Ovary (tissue), 9 donors: ENCODE data around the gene TMC6. TPM values are rescaled to one million over a fixed set of nuclear protein-coding genes. Genes with fewer than 3 reads are reported as not detected.

Experiments used
- DNase-seq, 5 donors: peaks; one replicate each; pipeline ENCODE4 v3.0.0-alpha.2; 2019 to 2020
- H3K27ac ChIP-seq, 2 donors: fragments of 200-600 bp; one replicate each; pipeline versions ENCODE4 v1.5.1 to v1.8.0; 2019 to 2022
- H3K27me3 ChIP-seq: fragments of 200-600 bp; one replicate; pipeline ENCODE4 v1.8.0; 2022
- H3K36me3 ChIP-seq: fragments of 200-600 bp; sonication (generic); one replicate; pipeline ENCODE4 v1.5.1; 2019
- H3K4me1 ChIP-seq: one replicate; pipeline ENCODE4 v1.8.1; 2013; ENCODE audit warnings: mild to moderate bottlenecking, moderate library complexity; ENCODE audit not compliant: insufficient read depth
- H3K4me3 ChIP-seq: fragments of 200-600 bp; sonication (generic); one replicate; pipeline ENCODE4 v1.5.1; 2017
- H3K9me3 ChIP-seq, 2 donors: fragments of 200-600 bp in 1 of 2; sonication (generic) in 1 of 2; one replicate each; pipeline versions ENCODE4 v1.5.1 to v1.8.1; 2013 to 2019; ENCODE audit warnings: mild to moderate bottlenecking in 1 of 2, moderate library complexity in 1 of 2
- CTCF ChIP-seq, 3 donors: fragments of 450-650 bp in 2 of 3; fragments of 200-600 bp in 1 of 3; IDR thresholded peaks; one replicate each; pipeline versions ENCODE4 v1.5.1 to v1.8.0; 2016 to 2022; ENCODE audit warnings: antibody characterized with exemption in 3 of 3, mild to moderate bottlenecking in 1 of 3
- EP300 ChIP-seq: sonication (generic); formaldehyde crosslinking; IDR thresholded peaks from one replicate; pipeline ENCODE4 v1.6.1; 2017; ENCODE audit warnings: antibody characterized with exemption
- POLR2A ChIP-seq: fragments of 450-650 bp; IDR thresholded peaks from one replicate; pipeline ENCODE4 v1.6.1; 2017; ENCODE audit warnings: antibody characterized with exemption, mild to moderate bottlenecking, moderate library complexity
- WGBS, 3 donors: extraction: QIAGEN DNeasy Blood & Tissue Kit in 1 of 3; methylation state at CpG; one replicate each; pipeline versions ENCODE4 v1.1.5 to v1.1.7; 2013 to 2017; 5-methylcytosine and 5-hydroxymethylcytosine counted together
- intact Hi-C, 4 donors: fragments of 100-400 bp; cut with DNase I; formaldehyde crosslinking; loops; one replicate each; pipeline versions ENCODE4 v1.11.0 to v1.15.1; 2022 to 2023
- polyA plus RNA-seq, 2 donors: library from polyadenylated mRNA; stranded (reverse); fragments of 200-250 nt in 1 of 2; fragments of 350-450 nt in 1 of 2; fragmentation: Illumina TruSeq in 1 of 2; extraction: RNeasy Lipid Tissue Mini Kit (QIAGEN cat#74804) in 1 of 2; gene quantifications; one replicate each; pipeline ENCODE4 v1.2.3, GENCODE V29; 2013 to 2014
- total RNA-seq, 7 donors: library from RNA; depleted of rRNA in 2 of 7; stranded (reverse); fragments of >200 nt in 2 of 7; fragmentation: NEBNext Ultra II Directional in 3 of 7; extraction: Animal tissue kit (Norgen Biotek cat#: 25700) in 3 of 7; gene quantifications; one replicate each; pipeline versions ENCODE4 v1.1.0 to v1.2.4, GENCODE V29; 2016 to 2023
- donor health status: DM: no; HTN: no; CAD: no; lungs with moderate emphysema.
- donor health status: DM: no; HTN: no; CAD: no.
- donor health status: Bipolar disorder and iron deficiency.
- donor health status: DM: yes; HTN: yes; CAD: no.
- donor health status: DM: no; HTN: no; CAD: no.
- donor health status: DM: yes; HTN: yes; CAD: no.

TMC6 gene
- total and polyA plus RNA-seq, 9 donors, result 1.2 to 26.8 (median 8.3) TPM

- TF ChIP-seq POLR2A (no peak), CTCF (IDR thresholded peaks at IDR 0.05) (no peak), EP300 (no peak)
- intact Hi-C loops, result no loop called here
- H3K27me3 ChIP-seq, result no peaks in the 10 kb centered on the region
- no peaks in the 10 kb centered on the region for H3K9me3 ChIP-seq
- 84 to 97% (median 88%) methylated on average over 16 of the region's 16 CpGs for WGBS, 3 donors
- peaks cover 5% of the 10 kb centered on the region for H3K4me1 ChIP-seq
- H3K36me3 ChIP-seq, result no peaks in the 10 kb centered on the region
- H3K4me3 ChIP-seq, result no peak overlapping the region
- no peak overlapping the region for H3K27ac ChIP-seq
- no peak for DNase-seq
These were observed 36.4 kb upstream of the TMC6 start for GRCh38 chr17:78164748-78165607.

DNA sequence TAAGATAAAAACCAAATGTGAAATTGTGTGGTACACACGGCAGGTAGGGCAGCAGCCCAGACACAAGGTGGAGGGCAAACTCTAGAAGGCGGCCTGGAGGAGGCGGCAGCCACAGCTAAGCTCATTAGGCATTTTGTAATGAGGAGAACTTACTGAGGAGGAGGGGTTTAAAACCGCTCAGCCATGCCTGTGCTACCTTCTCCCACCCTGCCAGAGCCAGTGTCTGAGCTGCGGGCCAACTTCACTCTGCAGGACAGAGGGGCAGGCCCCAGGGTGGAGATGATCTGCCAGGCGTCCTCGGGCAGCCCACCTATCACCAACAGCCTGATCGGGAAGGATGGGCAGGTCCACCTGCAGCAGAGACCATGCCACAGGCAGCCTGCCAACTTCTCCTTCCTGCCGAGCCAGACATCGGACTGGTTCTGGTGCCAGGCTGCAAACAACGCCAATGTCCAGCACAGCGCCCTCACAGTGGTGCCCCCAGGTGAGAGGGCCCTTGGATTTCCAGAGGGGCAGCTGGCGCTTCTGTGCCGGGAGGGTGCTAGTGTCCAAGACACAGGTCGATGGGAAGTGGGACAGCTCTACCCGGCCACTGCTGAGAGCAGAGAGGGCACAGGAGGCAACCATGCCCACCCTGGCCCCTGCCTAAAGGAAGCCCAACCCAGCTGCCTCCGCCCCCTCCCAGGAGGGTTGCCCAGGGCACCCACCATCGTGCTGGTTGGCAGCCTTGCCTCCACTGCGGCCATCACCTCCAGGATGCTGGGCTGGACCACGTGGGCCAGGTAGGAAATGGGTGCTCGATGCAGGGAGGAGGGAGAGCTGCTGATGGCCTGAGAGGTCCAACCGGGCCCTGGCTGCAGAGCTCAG lies 35.6 kb upstream of the TMC6 start:
- 76 to 77% (median 76%) methylated on average over 21 to 22 of the region's 22 CpGs for WGBS, 3 donors
- no peak for TF ChIP-seq CTCF (IDR thresholded peaks at IDR 0.05)
- no peak for TF ChIP-seq POLR2A
- no peak for TF ChIP-seq EP300
- Histone ChIP-seq H3K9me3 (no peaks in the 10 kb centered on the region), H3K27me3 (no peaks in the 10 kb centered on the region), H3K27ac (no peak overlapping the region), H3K36me3 (no peaks in the 10 kb centered on the region), H3K4me3 (no peak overlapping the region), H3K4me1 (no peaks in the 10 kb centered on the region)
- DNase-seq, result no peak
- intact Hi-C loops, result no loop called here

GRCh38 chr17:78159575-78160158 lies 31.1 kb upstream of the TMC6 start:
- WGBS, 3 donors, result 45 to 70% (median 63%) methylated on average over 10 of the region's 10 CpGs
- H3K27me3 ChIP-seq, result no peaks in the 10 kb centered on the region
- DNase-seq, result no peak
- intact Hi-C loops, result no loop called here
- H3K36me3 ChIP-seq, result no peaks in the 10 kb centered on the region
- H3K9me3 ChIP-seq, result no peaks in the 10 kb centered on the region
- no peak overlapping the region for H3K4me3 ChIP-seq
- TF ChIP-seq POLR2A (no peak), CTCF (IDR thresholded peaks at IDR 0.05) (no peak), EP300 (no peak)
- no peaks in the 10 kb centered on the region for H3K4me1 ChIP-seq
- H3K27ac ChIP-seq, result no peak overlapping the region
